ENCODE results near the gene SFTPB.
A peak's percentile ranks its signal among the peaks of the same experiment; 100 is the strongest.
"Not testable (repeated sequence)": the region's sequence is repeated elsewhere in the genome, so short reads cannot be mapped to it uniquely, and the experiment has no call there.

SFTPB gene

GRCh38 chr2:85668009-85668856 is at the start of gene SFTPB:
Gene SFTPB (minus strand): TSS chr2:85668199. CDS start chr2:85668183, 16 bp downstream.
- peak; percentile 39 for DNase-seq

- DNase-seq, result no peak
Measured at GRCh38 chr2:85717308-85718008, 49.5 kb upstream of the SFTPB start.

DNA sequence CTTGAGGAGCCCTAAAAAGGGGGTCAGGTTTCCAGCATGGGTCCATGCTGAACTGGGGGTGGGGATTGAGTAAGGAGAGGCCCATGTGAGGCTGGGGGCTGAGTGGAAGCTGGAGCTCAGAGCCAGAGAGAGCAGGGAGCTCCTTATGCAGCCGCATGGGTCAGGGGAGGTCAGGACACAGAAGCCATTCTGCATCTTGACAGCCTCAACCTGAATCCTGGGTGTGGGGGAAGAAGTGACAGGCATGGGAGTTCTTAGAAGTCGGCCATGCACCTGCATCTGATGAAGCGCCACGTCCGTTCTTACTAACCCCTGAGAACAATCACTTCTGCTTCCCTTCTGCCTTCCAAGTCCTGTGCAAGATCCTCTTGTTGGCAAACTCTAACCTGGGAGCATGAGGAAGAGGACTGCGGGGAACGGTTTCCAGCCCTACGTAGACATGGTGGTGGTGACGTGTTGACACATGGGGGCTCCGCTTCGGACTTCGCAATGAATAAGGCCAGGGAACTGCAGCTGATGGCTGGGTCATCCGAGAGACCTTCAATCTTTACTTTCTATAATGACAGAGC is 48.4 kb upstream of the SFTPB start:
- DNase-seq, result no peak

DNA sequence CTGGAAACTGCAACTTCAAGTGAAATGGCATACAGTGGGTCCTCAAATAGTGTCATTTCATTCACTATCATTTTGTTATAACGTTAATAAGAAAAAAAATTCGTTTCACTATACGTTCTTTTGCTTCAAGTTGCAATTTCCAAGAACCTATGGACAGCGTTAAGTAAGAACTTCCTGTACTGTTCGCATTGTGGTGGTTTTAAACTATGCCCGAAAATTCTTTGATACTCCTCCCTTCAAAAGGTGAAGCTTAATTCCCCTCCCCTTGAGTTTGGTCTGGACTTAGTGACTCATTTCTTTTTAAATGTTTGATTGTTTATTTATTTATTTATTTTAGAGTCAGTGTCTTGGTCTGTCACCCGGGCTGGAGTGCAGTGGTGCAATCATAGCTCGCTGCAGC is 46.8 kb upstream of the SFTPB start:
- DNase-seq, result no peak

- not testable (repeated sequence) for DNase-seq
Measured at GRCh38 chr2:85714421-85714820, 46.4 kb upstream of the SFTPB start.

DNA sequence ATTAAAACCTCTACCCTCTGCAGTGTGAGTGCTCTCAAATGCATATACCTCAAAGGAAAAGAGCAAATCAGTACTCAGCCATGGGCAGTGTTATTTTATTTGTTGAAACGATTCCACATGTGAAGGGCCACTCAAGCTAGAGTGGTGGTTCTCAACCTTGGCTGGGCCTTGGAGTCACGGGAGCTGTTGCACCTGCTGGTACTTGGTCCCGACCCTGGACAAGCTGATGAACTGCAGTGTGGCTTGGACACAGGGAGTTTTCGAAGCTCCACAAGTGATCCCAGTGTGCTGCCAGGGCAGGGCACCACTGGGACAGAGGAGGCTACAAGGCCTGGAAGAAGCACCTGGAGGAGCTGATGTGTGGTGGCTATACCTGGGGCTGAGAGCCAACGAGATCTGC is 45.8 kb upstream of the SFTPB start:
- peak; percentile 52 for DNase-seq

- no peak for DNase-seq
Measured at GRCh38 chr2:85712849-85713612, 45.0 kb upstream of the SFTPB start.

DNA sequence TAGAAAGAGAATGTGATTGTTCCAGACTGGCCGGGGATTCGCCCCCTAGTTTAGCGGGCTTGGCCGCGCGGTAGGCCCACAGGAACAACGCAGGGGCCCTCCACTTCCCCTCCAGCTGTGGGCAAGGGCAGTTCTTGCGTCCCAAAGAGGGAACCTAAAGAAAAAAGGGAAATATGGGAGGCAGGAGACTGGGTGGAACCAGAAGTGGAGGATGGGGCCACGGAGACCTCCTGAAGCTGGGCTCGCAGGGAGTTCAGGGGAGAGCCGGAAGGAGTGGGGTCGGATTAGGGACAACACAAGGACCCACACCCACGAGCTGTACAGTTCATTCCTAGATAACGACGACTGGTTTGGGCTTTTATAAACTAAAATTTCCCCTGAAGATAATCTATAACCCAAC is 44.3 kb upstream of the SFTPB start:
- DNase-seq, result no peak

DNA sequence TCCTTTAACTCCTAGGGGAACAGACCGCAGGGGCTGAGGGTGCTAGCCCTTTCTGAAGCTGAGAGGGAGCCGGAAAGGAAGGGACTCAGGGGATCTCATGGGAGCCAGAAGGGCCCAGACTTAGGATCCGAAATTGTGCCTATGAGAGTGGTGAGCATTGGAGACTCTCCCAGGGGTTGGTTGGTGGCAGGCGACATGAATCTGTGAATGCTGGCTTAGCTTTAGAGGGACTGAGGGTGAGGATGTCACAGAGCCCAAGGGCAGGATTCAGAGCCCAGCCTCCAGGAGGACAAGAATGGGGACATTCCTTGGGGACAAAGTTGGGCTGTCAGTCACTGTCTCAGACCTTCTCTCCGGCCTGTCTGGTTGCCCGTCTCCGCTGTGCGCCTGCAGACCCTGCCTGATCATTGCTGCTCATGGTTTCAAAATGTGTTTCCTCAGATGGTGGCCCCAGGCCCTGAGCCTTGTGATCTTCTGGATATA is 43.6 kb upstream of the SFTPB start:
- no peak for DNase-seq

DNA sequence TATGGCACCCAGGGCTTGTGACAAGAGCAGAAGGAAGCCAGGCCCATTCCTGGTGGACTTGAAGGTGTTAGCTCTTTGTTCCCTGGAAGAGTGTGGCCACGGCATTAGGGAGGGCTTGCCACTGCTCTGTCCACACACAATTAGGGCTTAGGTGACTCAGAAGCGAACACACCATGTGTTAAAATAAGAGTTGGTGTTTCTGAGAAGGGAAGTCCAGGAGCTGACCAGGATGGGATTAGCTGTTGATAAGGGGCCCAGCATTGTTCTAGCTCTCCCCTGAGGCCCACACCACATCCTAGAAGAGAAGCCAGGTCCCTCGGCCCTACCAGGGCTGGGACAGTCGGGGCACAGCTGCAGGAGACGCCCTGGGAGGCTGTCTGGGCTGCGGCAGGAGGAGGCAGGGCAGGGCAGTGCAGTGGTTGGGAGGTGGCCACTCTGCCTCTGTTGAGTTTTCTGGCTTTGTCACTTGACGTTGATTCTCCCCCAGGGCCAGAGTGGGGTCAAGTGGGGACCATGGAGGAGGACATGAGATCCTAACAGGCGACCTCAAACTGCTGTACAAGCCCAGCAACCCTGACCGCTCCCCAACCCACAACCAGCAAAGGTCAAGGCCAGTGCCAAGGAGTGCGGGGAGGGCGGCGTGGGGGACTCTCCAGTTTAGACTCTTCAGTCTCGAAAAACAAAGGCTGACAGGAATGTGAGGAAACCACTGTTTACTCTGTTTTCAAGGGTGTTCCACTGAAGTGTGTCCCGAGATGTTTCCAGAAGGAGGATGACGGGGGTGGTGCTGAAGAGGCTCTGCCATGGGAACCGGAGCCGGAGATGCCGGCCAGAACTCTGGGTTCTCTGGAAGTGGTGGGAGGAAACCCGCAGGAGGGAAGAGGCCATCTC is 42.9 kb upstream of the SFTPB start:
- no peak for DNase-seq

- no peak for DNase-seq
Measured at GRCh38 chr2:85709401-85709811, 41.4 kb upstream of the SFTPB start.

- DNase-seq, result no peak
Measured at GRCh38 chr2:85708641-85709040, 40.6 kb upstream of the SFTPB start.

DNA sequence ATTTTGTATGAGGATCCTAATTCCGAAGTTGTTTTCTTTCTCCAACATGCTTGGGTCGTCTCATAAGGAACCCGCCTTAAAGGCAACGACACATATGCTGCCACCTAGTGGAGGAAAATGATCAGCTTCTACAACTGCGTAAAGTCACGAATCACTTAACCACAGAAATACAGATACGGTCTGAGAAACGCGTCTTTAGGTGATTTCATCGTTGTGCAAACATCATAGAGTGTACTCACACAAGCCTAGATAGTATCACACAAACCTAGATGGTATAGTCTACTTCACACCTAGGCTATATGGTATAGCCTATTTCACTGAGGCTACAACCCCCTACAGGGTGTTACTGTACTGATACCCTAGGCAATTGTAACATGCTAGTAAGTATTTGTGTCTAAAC is 39.3 kb upstream of the SFTPB start:
- DNase-seq, result peak; percentile 69

- no peak for DNase-seq
Measured at GRCh38 chr2:85706599-85707296, 38.7 kb upstream of the SFTPB start.

DNA sequence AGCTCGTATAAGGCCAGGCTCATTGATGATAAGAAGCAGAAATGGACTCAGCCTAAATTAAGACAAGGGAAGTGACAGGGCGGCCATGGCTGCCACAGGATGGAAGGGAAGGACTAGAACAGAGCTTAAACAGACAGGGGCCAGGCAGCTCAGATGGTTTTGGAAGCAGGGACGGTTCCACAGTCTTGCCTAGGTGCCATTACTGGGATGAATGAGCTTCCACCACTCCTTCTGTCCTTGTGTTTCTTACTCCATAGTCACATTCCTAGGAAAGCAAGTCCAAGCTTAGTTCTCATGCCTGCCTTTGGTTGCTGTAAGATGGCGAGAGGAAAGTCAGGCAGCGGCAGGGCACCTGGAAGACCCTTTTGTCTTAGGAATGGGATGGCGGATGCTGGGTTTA is 38.1 kb upstream of the SFTPB start:
- DNase-seq, result no peak

- no peak for DNase-seq
Measured at GRCh38 chr2:85705680-85706039, 37.7 kb upstream of the SFTPB start.

GRCh38 chr2:85704800-85705679 is 37.0 kb upstream of the SFTPB start:
- no peak for DNase-seq

DNA sequence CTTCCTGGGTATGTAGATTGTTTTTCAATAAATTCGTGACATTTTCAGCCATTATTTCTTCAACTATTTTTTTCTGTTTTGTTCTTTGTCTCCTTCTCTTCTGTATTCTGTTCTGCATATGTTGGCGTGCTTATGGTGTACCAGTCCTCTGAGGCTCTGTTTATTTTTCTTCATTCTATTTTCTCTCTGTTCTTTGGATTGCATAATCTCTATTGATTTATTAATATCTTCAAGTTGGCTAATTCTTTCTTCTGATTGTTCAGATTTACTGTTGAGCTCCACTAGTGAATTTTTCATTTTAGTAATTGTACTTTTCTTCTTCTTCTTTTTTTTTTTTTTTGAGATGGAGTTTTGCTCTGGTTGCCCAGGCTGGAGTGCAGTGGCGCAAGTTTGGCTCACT is 36.0 kb upstream of the SFTPB start:
- no peak for DNase-seq

DNA sequence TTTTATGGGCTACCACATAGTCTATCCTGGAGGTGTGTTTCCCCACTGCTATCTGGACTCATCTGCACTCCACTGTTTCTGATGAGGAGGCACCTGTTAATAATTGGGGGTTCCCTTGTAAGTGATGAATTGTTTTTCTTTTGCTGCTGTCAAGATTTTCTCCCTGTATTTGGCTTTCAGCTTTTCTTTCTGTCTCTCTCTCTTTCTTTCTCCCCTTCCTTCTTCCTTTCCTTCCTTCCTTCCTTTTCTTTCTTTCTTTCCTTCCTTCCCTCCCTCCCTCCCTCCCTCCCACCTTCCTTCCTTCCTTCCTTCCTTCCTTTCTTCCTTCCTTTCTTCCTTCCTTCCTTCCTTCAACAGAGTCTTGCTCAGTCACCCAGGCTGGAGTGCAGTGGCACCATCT is 35.3 kb upstream of the SFTPB start:
- DNase-seq, result no peak

- no peak for DNase-seq
Measured at GRCh38 chr2:85702800-85703199, 34.8 kb upstream of the SFTPB start.
